Epithelial cell of proximal tubule (primary cell): ENCODE measurements around the gene ADAMTSL1. TPM values are rescaled to one million over a fixed set of nuclear protein-coding genes. Genes with fewer than 3 reads are reported as not detected.

Experiments used
- DNase-seq: peaks from one replicate; pipeline ENCODE4 v3.0.0-alpha.2; 2011; ENCODE audit warnings: low read depth
- H3K4me3 ChIP-seq: 2 replicates; pipeline ENCODE4 v1.5.1; 2011; ENCODE audit warnings: low read depth, mild to moderate bottlenecking, low read length
- CTCF ChIP-seq: conservative IDR thresholded peaks from 2 replicates; pipeline ENCODE4 v1.5.1; 2012; ENCODE audit warnings: low read depth, mild to moderate bottlenecking, low read length
- total RNA-seq: library from RNA; depleted of rRNA; stranded (reverse); fragments of >200 nt; gene quantifications from 2 replicates; pipeline ENCODE4 v1.2.3, GENCODE V29; 2015

The ADAMTSL1 gene
- total RNA-seq, 1 donor from 2014 or later: 2.8 TPM

- DNase-seq: no peak
- no peak for TF ChIP-seq CTCF
- H3K4me3 ChIP-seq: no peak overlapping the region
Measured at GRCh38 chr9:18829873-18830272, 355.9 kb downstream of the ADAMTSL1 start.

GRCh38 chr9:18834740-18835361, 360.9 kb downstream of the ADAMTSL1 start:
- no peak overlapping the region for H3K4me3 ChIP-seq
- DNase-seq: no peak
- TF ChIP-seq CTCF: no peak

- no peak for DNase-seq
- no peak for TF ChIP-seq CTCF
- H3K4me3 ChIP-seq: no peak overlapping the region
Measured at GRCh38 chr9:18837402-18837801, 363.4 kb downstream of the ADAMTSL1 start.

DNA sequence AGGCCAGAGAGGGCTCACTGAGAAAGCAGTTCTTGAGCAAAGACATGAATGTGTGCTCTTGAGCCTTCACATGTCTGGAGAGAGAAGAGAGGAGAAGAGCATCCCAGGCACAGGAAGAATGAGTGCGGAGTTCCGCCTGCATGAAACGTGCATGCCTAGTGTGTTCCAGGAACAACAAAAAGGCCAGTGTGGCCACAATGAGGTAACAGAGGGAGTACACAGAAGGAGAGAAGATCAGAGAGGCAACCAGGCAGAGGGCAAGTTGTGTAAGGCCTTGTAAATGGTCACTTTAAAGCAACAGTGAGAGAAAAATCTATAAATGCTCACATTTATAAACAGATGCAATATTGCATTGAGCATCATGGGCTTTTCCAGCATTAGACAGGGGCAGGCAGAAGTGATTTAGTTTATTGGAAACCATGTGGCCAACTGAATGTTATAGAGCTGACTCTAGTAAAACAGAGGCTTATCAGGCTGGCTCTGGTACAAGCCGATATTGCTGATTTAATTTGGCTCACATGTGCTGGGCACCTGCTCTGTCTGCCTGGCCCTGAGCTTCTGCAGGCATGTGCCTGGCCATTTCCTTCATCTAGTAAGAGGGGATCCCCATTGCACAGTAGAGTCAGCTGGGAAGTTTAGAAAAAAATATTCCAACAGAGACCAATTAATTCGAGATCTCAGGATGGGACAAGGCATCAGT, 373.8 kb downstream of the ADAMTSL1 start:
- H3K4me3 ChIP-seq: no peak overlapping the region
- no peak for TF ChIP-seq CTCF
- no peak for DNase-seq

GRCh38 chr9:18848657-18849056, 374.7 kb downstream of the ADAMTSL1 start:
- DNase-seq: no peak
- no peak overlapping the region for H3K4me3 ChIP-seq
- TF ChIP-seq CTCF: no peak

GRCh38 chr9:18849270-18849669, 375.3 kb downstream of the ADAMTSL1 start:
- TF ChIP-seq CTCF: no peak
- no peak overlapping the region for H3K4me3 ChIP-seq
- no peak for DNase-seq
